ENCODE measurements around the gene MIGA2.
"Not testable (repeated sequence)": the region's sequence is repeated elsewhere in the genome, so short reads cannot be mapped to it uniquely, and the experiment has no call there.

Gene MIGA2

DNA sequence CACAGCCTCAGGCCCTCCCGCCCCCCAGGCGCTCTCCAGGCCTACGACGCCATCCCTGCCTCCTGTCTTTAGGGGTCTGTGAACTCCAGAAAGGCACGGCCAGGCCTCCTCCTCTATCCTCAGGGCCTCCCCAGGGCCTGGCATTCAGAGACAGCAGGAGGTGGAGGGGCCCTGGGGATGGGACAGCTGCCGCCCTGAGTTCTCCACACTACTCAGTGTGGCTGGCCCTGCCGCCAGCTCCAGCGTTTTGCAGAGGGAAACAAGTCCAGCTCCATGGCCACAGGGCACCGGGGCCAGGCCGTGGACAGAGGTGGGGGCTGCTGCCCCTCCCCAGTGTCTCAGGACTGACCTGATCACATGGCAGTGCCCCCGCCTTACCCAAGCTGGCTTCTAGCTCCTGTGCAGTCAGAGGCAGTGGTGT, 24.7 kb upstream of the MIGA2 start:
- no peak for DNase-seq (ENCODE audit: low read depth)

DNA sequence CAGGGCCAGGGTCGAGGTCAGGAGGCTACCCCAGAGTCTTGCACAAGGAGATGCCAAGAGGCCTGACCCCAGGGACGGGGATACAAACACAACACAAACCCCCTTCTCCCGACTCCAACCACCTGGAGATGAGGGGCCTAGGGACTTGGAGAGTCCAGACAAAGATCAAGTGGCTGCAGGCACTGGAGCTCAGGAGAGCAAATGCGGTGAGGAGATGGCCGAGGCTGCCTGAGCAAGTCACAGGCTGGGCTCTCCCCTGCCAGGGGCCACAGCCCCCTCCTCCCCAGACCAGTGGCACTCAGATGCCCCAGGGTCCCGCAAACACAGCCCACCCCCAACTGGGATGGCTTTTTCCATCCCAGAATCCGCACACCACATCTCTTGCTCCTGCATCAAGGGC, 24.1 kb upstream of the MIGA2 start:
- DNase-seq (ENCODE audit: low read depth), result no peak

DNA sequence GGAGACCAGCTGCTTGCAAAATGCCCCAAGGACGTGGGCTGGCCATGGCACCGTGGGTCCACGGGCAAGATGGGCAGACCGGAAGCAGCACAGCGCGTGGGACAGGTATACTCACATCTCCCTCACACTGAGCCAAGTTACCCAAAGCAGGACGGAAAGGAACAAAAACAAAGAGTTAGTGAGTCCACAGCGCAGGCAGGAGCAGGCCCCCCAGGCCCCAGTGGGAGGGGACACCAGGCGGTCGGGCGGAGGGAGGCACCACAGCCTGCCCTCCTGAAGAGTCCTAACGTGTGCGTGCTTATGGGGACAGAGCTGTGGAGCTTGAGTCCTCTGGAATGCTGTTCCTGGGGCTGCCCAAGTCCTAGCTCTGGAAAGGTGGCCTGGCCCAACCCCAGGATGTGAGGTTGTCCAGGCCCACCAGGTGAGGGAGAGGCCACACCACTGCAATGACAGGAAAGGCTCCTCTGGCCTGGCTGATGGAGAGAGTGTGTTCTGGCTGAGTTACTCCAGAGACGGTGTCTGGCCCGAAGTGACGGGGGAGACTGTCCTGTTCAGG, 23.5 kb upstream of the MIGA2 start:
- no peak for DNase-seq (ENCODE audit: low read depth)

DNA sequence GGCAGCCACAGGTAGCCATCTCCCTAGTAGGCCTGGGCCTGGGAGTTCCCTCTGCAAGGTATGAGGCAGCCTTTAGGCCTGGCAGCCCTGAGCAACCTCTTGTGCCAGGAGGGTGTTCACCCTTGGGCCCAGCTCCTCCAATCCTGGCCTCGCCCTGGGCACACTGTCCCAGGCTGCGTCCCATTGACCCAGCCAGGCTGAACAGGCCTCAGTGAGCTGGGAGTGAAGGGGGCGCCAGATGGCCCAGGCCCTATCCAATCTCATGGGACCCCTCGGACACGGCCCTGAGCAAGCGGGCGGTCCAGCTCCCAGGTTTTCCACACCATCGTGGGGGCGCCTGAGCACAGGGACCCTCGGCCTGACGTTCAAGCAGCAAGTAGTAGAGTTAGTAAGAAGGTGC, 22.8 kb upstream of the MIGA2 start:
- DNase-seq (ENCODE audit: low read depth), result no peak

DNA sequence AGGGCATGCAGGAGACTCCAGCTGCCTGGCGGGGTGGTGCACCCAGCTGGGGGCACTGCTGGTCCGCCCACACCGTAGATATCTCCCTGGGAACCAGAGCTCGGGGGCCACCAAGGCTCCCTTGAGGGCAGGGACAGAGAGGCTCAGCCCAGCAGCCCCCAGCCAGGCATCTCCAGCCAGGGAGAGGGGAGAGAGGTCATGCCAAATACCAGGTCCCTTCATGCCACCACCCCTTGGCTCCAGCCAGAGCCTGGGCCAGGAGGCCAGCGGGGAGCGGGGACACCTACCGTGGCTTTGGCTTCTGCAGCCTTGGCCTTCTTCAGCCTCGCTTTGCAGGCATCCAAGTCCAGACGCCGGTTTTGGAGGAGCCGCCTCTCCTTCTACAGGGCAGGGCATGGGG, 22.3 kb upstream of the MIGA2 start:
- DNase-seq (ENCODE audit: low read depth), result no peak

DNA sequence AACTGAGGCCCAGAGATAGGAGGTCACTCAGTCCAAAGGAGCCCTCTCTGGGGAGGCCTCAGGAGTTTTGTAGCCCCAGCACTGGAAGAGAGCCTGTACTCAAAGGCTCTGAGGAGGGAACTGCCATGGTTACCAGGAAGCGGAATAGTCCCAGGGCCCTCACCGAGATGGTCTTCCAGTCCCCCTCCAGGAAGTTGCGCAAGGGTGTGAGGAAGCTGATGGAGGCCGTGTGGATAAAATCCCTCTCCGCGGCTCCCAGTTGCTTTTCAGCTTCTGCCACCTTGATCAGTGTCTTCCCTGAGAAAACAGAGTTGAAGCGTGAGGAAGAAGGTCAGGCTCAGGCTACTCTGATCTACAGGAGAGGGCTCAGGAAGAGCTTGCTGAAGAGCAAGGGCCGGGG, 21.8 kb upstream of the MIGA2 start:
- DNase-seq (ENCODE audit: low read depth), result no peak

DNA sequence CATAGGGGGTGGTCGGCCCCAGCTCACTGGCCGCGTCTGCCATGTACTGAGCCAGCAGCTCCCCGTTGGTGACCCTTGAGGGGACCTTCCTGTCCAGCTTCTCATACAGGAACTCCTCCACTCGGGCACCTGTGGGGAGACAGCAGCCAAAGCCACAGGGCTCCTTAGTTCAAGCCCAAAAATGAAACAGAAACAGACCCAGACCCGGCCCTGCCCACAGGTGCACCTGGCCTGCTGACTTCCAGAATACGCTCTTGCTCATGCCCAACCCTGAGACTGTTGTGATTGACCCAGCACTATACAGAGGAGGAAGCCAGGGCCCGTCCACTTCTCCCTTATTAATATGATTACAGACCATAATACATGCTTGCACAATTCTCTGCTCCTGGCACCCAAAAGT, 15.3 kb upstream of the MIGA2 start:
- no peak for DNase-seq (ENCODE audit: low read depth)

DNA sequence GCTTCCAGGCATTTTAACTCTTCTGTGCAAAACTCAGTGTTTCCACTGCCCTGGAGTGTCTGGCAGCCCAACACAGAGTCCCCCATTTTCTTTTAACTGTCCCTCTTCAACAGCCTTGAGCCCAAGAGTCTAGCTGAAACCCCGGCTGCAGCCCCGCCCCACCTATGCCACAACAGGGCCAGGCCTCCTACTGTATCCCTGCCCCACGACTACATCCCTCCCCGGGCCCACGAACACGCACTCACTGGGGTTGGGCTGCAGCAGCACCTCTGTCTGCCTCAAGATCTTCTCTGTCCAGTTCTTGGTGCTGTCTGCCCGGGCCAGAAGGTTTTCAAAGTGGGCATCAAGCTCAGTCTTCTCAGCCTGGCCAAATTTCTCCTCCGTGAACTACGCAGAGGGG, 14.4 kb upstream of the MIGA2 start:
- DNase-seq (ENCODE audit: low read depth), result no peak

DNA sequence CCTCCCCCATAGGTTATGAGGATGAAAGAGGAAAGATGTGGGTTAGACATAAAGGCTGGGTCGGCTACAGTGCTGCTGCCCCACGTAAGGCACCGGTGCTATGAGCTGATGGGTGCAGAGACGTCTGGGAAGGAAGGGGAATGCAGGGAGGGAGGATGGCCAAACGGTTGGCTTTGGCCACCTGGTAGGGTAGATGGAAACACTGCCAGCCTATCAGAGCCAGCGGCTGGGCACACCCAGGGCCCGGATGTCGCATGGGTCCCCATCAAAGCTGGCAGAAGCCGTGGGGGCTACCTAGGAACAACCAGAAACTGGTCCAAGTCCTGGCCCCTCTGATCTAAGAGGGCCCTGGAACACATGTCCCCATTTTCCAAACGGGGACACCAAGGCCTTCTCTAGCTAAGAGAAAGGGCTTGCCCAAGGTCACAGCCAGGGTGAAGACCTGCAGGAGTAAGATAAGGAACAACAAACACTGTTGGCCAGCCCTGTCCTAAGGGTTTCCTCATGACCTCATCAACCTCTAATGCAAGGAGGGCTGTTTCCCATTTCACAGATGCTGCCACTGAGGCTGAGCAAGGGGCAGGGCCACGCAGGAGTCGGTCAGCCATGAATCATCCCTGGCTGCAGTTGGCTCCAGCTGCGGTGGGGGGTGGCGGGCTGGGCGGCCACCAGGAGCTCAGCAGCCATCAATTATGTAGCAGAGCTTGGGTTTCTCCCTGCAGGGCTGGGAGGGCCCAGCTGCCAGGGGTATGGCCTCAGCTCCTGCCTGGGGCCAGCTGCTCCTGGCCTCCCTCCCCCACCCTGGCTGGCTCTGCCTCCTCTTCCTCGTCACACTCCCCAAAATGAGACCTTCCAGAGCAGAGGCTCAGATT, 13.2 kb upstream of the MIGA2 start:
- DNase-seq (ENCODE audit: low read depth), result no peak

DNA sequence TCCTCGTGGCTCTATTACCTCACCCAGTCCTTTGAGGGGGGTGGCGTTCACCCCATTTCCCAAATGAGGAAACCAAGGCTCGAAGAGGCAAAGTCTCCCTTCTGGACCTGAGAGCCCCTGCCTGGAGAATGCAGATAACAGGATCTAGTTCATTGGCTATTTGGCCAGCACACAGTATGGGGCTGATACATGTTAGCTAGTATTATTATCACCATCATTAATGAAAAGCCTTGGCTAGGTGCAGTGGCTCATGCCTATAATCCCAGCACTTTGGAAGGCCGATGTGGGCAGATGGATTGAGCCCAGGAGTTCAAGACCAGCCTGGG, 12.6 kb upstream of the MIGA2 start:
- DNase-seq (ENCODE audit: low read depth), result no peak

DNA sequence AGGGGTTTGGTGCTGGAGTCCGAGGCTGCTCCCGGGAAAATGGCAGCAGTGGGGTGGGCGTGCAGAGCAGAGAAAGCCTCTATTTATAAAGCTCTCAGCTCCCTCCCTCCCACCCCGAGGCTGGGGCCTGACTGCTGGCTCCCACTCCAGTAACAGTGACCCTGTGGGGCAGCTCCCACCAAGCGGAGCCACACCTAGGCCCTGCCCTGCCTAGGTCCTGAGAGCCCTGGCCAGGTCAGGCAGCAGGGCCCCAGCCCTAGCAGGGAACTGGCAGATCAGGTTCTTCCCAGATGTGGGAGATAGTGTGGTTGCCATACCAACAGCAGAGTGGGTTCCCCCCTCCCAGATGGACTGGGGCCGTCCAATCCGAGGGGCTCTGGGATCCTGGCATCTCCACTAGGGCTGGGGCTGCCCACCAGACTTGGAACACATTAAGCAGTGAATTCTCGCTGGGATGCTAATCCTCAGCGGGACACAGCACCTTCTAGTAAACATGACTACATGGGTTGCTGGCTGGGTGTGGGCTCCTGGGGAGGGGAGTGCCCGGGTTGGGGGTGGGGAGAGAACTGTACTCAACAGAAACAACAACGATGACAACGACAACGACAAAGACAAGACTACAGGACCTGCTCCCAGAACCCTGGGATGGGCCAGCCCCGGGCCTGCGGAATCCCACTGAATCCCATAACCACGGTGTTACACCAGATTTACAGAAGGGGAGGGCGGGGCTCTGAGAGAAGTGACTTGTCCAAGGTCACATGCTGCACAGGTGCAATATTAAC, 9.8 kb upstream of the MIGA2 start:
- no peak for DNase-seq (ENCODE audit: low read depth)

DNA sequence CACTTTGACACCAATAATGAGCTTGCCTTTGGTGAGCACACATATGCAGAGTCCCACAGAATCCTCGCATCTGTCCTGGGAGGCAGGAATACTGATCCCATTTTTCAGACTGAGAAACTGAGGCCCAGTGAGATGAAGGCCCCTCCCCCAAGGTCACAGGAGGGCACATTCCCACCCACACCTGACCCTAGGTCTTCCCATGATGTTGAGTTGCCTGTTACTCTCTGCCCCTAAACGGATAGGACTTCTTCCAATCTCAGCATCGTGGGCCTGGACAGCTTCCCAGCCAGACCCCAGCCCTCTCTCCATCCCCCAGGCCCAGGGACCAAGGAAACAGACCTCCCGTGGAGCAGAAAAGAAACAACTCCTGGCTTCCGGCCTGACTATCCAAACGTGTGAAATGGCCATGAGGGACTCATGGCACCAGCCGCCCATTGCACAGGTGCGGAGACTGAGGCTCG, 9.2 kb upstream of the MIGA2 start:
- DNase-seq (ENCODE audit: low read depth), result no peak

DNA sequence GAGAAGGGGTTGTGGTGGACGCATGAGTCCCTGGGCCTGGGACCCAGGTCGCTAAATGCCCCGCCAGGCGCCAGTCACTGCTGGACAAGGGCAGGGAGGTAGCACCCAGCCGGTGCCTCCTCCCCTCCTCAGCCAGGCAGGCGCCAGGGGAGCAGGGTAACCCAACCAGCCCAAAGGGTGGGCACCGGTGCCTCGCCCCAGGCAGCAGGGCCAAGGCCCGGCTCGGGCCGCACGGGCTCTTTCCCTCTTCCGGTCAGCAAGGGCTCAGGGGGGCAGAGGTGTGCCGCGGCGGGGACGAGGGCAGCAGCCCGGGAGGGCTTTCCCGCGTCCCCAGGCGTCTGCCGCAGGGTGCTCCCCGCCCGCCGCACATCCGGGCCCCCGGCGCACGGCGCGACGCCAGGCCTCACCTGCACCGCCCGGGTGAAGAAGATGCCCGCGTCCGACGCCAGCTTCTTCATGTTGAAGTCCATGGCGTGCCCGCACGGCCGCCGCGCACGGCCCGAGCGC, 8.7 kb upstream of the MIGA2 start:
- peak; percentile 12 for DNase-seq (ENCODE audit: low read depth)

DNA sequence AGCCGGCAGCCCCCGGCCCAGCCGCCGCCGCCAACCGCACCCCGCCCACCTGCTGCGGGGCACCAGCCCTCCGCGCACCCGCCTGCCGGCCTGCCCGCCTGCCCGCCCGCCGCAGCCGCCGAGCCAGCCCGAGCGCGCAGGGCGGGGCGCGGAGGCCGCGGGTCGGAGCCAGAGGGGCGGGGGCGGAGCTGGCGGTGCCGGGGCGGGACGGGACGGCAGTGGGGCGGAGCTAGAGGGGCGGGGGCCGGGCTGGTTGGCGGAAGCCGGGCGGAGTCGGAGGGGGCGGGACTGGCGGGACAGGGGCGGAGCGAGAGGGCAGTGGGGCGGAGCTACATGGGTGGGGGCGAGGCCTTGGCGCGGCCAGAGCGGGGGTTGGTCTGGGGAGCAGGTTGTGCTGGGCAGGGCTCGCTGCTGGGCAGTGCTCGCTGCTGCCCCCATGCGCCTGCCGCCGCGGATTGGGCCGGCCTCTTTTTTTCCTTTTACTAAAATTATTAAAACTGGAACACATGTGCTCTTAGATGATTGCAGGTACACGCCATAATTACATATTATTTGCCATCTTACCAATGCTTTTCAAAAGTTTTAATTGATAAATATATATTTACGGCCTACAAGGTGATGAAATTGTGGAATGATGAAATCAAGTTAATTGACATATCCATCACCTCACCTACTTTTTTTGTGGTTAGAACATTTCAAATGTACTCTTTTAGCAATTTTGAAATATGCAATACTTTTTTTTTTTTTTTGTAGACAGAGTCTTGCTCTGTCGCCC, 8.0 kb upstream of the MIGA2 start, which contains the start of gene SH3GLB2:
Gene SH3GLB2 (minus strand): TSS at position 140 of the 775 bp plus-strand sequence. CDS start 177 bp downstream, outside the sequence.
- DNase-seq (ENCODE audit: low read depth), result peak; percentile 91

DNA sequence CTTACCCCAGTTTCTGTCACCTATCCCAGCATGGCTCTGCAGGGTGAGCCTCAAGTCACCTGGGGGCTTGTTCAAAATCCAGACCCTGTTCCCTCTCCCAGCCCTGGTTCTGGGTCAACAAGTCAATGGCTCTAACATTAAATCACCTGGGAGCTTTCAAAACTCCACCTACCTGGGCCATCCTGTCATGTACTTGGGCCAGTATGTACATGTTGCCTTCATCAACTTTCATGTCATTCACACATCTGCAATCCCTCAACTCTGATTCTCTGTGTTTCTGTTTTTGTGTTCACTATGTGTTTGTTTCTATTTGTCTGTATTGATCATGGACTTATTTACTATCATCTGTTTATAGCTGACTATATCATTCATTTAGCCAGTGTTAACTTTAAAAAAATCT, 6.2 kb upstream of the MIGA2 start:
- no peak for DNase-seq (ENCODE audit: low read depth)

DNA sequence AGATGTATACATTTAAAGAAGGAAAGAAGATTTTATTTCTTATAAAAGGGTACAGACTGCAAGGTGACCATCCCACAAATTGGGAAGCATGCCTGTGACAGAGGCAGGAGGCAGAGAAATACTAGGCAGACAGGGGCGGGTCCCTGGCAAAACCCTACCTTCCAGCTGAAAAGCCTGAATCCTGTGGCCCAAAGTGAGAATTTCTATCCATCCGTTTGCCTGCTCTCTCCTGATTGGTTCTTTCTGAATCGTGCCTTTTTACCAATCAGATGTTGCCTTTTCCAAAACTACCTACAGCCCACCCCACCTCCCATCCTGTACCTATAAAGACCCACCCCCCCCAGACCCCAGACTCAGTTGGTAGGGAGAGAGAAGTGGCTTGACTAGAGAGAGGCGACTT, 4.9 kb upstream of the MIGA2 start:
- DNase-seq (ENCODE audit: low read depth), result no peak

DNA sequence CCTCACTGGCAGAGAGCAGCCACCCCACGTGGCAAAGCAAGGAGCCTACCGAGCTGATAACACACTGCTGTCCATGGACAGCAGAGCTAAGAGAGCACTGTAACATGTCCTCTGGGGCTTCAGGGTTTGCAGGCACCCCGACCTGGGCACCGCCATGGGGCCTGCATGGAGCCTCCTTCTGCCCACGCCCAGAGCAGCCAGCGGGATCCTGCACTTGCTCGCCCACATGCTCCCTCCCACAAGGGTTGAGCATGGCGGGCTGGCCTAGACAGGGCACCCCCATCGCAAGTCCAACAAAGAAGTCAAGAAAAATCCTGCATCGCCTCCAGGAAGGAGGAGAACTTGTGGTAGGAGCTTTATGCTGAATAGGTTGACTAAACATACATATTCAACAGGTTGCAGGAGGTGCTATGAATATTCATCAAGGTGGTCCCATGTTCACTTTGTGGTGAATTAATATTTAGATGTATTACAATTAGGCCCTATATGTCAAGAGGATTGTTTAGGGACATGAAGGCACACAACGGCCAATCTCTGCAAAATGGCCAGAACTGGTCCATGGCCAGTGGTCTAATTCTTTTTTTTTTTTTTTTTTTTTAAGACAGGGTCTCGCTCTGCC, 3.8 kb upstream of the MIGA2 start:
- DNase-seq (ENCODE audit: low read depth), result no peak

DNA sequence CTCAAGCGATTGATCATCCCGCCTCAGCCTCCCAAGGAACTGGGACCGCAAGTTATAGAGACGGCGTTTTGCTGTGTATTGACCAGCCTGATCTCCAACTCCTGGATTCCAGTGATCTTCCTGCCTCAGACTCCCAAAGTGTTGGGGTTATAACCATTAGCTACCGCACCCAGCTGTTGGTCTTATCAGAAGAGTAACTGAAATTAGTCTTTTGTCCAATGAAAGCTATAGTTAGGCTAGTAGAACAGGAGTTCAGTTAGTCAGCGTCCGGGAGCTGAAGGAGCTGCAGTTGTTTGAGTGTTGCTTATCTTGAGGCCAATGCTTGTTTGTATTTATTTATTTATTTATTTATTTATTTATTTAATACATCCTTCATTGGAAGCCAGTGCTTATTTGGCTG, 3.2 kb upstream of the MIGA2 start:
- DNase-seq (ENCODE audit: low read depth), result no peak

DNA sequence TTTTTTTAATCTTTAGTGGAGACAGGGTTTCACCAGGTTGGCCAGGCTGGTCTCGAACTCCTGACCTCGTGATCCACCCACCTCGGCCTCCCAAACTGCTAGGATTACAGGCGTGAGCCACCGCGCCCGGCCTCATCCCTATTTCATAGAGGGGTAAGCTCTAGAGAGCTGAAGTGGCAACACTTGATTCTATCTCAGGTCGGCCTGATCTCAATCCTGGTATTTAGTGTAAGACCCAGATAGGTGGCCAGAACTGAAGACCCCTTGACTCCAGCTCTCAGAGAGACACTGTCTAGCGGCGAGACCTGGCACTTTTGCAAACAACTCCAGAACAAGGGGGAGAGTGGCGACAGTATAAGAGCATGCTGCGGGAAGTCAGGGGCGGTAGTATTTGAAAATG, 588 bp upstream of the MIGA2 start:
- not testable (repeated sequence) for DNase-seq (ENCODE audit: low read depth)

DNA sequence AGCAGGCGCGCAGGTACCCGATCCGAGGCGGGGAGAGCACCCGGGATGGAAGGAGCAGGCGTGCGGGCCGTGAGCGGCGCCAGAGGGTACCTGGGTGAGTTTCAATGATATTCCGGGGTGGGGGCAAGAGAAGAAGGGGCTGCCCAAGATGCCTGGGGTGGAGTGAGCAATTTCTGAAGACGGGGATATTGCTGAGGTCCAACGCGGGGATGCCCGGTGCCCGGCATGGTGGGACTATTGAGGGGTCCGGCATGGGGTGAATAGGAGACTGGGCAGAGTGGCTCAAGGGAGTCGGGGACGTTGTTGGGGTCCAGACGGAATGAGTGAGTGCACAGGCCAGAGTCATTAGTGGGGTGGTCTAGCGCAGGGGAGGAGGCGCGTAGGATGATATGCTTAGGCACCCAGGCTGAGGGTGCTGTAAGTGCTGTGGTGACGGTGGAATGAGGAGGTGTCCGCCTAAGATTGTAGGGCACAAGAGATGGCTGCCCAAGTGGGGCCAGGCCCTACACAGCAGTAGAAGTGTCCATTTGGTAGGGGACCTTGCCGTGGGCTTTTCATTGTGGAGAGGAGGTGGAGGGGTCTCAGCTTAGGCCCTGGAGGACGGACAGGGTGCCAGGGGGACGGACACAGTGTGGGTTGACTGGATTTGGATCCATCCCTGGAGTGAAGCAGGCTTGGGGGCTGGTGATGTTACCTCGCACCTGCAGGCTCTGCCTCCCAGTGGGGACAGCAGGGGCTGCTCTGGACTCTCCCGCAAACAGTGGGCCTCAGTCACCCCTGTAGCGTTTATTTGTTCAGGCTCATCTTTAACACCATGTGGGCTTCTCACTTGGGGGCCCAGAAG, 719 bp downstream of the MIGA2 start:
- DNase-seq (ENCODE audit: low read depth), result no peak

DNA sequence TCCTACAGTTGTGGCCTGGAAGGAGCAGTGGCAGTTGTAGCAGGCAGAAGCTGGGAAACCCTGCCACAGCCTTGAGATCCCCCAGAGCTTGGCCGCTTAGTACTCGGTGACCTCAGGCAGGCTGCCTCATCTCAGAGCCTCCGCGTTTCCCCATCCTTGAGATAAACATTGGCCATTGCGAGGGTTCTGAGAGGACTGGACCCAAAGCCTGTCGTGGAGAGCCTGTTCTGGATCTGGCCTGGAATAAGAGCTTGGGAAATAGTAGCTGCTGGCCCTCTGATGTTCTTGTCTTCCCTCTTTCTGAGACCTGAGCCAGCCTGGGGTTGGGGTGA, 1.3 kb downstream of the MIGA2 start:
- no peak for DNase-seq (ENCODE audit: low read depth)

Measured in stimulated activated CD8-positive, alpha-beta memory T cell treated with anti-CD3 and anti-CD28 coated beads, Interleukin-12 subunit alpha, Interleukin-12 subunit beta, amount 100 ng/mL, for 4 hours (primary cell).